Smooth muscle cell of the brain vasculature (primary cell): ENCODE data around the gene IGSF23.

Experiments used
- DNase-seq: peaks from one replicate; pipeline ENCODE4 v3.0.0-alpha.2; 2012; ENCODE audit warnings: low read depth, low spot score

The IGSF23 gene

GRCh38 chr19:44613295-44614178 is at the start of gene IGSF23:
Gene IGSF23, plus strand, starts transcription at chr19:44613563. Its CDS starts 83 bp downstream, at chr19:44613646.
- no peak for DNase-seq

- DNase-seq: no peak
These were observed 46.4 kb upstream of the IGSF23 start for GRCh38 chr19:44566984-44567383.

GRCh38 chr19:44567745-44568144 is 45.6 kb upstream of the IGSF23 start:
- DNase-seq: no peak

- DNase-seq: no peak
These were observed 42.8 kb upstream of the IGSF23 start for GRCh38 chr19:44570603-44570983.

- peak; percentile 51 for DNase-seq
These were observed 42.2 kb upstream of the IGSF23 start for GRCh38 chr19:44570984-44571684.

- no peak for DNase-seq
These were observed 41.4 kb upstream of the IGSF23 start for GRCh38 chr19:44571830-44572580.

- DNase-seq: no peak
These were observed 40.8 kb upstream of the IGSF23 start for GRCh38 chr19:44572581-44572900.

- DNase-seq: no peak
These were observed 40.2 kb upstream of the IGSF23 start for GRCh38 chr19:44573183-44573582.

GRCh38 chr19:44573627-44574026 is 39.7 kb upstream of the IGSF23 start:
- DNase-seq: no peak

- DNase-seq: no peak
These were observed 39.0 kb upstream of the IGSF23 start for GRCh38 chr19:44574186-44574950.

GRCh38 chr19:44575116-44575700 is 38.2 kb upstream of the IGSF23 start:
- no peak for DNase-seq

- DNase-seq: no peak
These were observed 36.4 kb upstream of the IGSF23 start for GRCh38 chr19:44576843-44577565.

- DNase-seq: no peak
These were observed 35.8 kb upstream of the IGSF23 start for GRCh38 chr19:44577566-44577874.

- DNase-seq: no peak
These were observed 33.5 kb upstream of the IGSF23 start for GRCh38 chr19:44579663-44580365.

- no peak for DNase-seq
These were observed 32.9 kb upstream of the IGSF23 start for GRCh38 chr19:44580366-44580895.

- no peak for DNase-seq
These were observed 32.1 kb upstream of the IGSF23 start for GRCh38 chr19:44581288-44581687.

GRCh38 chr19:44582581-44583265 is 30.6 kb upstream of the IGSF23 start:
- DNase-seq: no peak

GRCh38 chr19:44585371-44586133 is 27.8 kb upstream of the IGSF23 start:
- no peak for DNase-seq
